H1 (cell line): Measurements from ENCODE around the gene SLC26A1. TPM values are rescaled to one million over a fixed set of nuclear protein-coding genes. Genes with fewer than 3 reads are reported as not detected.

Experiments used
- BRCA1 ChIP-seq: IDR thresholded peaks from 2 replicates; pipeline ENCODE4 v1.6.1; 2012; ENCODE audit warnings: low read depth, low read length, improper control_type of control experiment
- polyA plus RNA-seq, 7 experiments: library from polyadenylated mRNA; depleted of rRNA in 3 of 7; stranded (reverse) in 5 of 7; unstranded in 2 of 7; fragments of >200 nt in 5 of 7; fragments of 200-250 nt in 2 of 7; gene quantifications; 1 replicate in 5 of 7; 2 replicates in 1 of 7; 4 replicates in 1 of 7; pipeline versions ENCODE4 v1.2.1 to v1.2.3, GENCODE V29; 2011 to 2013; ENCODE audit warnings: missing spikeins in 2 of 7, mixed read lengths in 2 of 7
- total RNA-seq: library from RNA; stranded (reverse); fragmentation: NEBNext Ultra II Directional; extraction: Animal tissue kit (Norgen Biotek cat#: 25700); gene quantifications from 2 replicates; pipeline ENCODE4 v1.2.1, GENCODE V29; 2021

The SLC26A1 gene
- total and polyA plus RNA-seq, 2 of the 8 experiments (the other 6 are each of a cell fraction or from before 2014, with no cell fraction given) = 0.11 TPM; not detected in 1

DNA sequence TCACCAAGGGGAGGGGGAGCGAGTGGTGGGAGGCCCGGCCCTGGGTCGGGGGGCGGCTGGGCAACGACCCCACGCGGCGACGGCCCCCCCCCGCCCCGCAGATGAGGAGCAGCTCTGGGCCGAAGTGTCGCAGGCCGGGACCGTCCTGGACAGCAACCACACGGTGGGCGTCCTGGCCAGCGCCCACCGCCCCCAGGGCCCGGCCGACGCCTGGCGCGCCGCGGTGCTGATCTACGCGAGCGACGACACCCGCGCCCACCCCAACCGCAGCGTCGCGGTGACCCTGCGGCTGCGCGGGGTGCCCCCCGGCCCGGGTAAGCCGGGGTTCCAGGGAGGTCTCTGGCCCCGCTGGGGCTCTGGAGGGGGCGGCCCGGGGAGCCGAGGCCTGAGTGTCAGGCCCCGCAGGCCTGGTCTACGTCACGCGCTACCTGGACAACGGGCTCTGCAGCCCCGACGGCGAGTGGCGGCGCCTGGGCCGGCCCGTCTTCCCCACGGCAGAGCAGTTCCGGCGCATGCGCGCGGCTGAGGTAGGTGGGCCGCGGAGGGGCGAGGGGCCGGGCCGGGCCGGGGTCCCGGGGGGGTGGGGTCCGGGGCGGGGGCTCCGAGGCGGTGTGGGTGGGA lies 9.5 kb upstream of the SLC26A1 start (continued):
- TF ChIP-seq BRCA1 = no peak
- TF ChIP-seq, all 59 proteins: peak for 3
